LHCN-M2 (cell line): Measurements from ENCODE around the gene INTS7. TPM values are rescaled to one million over a fixed set of nuclear protein-coding genes. Genes with fewer than 3 reads are reported as not detected.
A peak's percentile ranks its signal among the peaks of the same experiment; 100 is the strongest.
"Not testable (repeated sequence)": the region's sequence is repeated elsewhere in the genome, so short reads cannot be mapped to it uniquely, and the experiment has no call there.

Source experiments
- DNase-seq: peaks from one replicate; pipeline ENCODE4 v3.0.0-alpha.2; 2012; ENCODE audit warnings: low read depth
- total RNA-seq: library from RNA; depleted of rRNA; stranded (reverse); fragments of >200 nt; gene quantifications from 2 replicates; pipeline ENCODE4 v1.2.3, GENCODE V29; 2014

INTS7 gene
- total RNA-seq, 1 experiment from 2014 or later = 17.7 TPM

DNA sequence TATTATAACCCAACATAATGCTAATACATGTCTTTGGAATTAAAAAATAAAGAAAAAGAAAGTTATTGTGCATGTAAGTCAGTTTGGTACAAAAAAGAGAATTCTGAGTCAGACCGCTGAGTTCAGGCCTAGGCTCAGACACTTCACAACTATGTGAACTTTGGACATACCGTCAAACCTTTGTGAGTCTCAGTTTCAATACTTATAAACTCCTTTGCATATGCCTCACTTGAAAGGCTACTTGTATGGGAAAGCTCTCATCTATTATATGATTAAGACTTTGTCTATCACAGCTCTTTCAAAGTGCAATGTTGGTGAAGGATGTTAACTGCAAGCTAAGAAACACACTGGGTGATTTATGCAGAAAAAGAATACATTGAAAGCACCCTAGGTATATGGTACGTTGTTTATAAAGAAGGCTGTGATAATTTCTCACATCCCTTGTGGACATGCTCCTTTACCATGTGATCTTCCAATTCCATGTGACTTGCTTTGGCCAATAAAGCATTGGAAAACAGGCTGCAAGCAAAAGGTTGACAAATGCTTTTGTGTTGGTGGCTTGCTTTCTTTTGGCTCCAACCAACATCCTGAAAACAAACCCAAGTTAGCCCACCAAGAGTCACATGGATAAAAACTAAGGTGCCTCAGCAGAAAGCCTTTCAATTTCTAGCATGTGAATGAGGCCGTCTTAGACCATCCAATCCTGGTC, 49.6 kb downstream of the INTS7 start:
- no peak for DNase-seq

DNA sequence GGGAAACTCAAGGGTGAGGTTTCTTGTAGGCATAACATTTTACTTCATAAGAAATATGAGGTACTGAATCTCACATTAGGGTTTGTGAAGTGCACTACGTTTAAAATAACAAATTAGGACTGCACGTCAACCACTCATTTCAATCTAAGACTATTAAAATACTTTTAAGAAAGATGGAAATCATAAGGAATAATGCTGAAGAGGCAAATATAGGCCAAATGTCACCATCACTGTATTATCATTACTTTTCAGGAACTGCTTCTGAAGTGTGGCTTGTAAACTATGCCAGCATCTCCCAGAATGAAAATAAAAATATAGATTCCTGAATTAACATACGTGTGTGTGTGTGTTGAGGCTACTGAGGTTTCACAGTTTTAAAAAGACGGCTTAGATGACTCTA, 56.8 kb downstream of the INTS7 start:
- no peak for DNase-seq

DNA sequence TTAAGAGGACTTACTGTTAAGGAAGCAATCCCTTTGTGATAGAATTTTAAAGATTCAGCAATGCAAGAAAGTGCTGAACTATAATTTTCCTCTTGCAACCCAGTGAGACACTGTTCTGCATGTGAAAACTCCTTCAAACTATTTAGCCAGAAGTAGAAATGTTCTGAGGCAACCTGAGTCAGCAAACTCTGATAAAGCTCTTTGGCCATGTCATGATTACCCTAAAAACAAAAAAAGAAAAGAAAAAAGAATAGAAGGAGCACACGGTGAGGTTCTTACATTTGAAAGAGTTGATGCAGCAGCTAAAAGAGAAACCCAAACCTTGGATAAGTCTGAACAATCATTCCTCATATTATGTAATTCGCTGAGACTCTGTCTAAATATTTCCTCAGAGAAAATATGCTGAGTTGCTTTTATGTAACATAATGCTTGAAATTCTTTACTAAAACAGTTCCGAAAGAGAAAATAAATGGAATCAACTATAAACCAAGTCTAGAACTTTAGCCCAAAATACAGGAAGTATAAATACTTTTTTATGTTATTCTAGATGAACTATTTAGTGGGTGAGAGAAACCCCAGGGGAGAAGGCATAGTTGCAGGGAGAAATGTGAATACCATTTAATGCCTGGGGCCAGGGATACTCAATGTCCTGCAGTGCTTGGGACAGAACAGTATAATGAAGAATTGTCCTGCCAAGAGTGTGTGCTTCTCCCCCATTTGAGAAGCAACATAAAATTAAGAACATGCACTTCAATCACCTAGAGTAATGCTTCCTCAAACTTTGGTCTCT, 60.0 kb downstream of the INTS7 start:
- DNase-seq = no peak

DNA sequence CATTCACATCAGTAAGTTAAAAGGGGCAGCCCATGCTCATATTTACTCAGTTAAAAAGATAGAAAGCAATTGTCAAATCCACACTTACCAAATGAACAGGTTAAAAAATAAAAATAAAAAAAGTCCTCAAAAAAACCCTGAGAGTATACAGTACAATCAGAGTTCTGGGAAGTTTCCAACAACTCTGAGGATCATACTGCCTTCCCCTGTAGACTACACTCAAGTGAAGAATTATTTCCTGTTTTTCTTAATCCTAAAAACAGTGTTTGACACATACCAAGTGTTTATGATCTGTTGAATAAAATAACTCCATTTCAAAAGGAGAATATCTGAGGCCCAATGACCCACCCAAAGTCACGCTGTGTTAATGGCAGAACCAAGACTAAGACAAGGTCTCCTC, 61.8 kb downstream of the INTS7 start:
- DNase-seq = no peak

DNA sequence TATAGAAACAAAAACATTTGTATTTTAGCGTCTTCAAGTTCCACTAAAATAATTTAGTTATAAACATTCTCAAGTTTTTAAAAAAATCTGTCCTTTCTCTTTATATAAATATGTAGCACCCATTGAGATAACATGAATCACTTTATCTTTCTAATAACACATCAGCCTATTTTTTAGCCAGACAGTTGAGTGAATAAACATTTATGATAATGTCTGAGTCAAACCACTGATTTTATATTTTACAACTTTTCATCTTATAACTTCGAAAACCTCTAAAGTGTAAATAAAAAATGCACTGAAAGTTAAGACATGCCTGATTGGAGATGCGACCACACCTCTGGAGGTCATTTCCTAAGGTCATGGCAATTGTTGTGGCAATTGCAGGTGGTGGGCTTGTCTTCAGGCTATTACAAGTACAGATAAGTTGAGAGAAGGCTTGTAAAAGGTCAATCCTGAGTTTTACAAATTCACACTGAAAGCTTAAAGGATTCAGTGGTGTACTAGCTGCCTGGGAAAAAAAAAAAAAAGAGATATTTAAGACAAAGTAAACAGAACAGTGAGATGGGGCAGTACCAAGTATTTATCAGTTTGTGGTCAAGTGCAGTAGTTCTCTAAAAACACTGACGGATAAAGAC, 67.0 kb downstream of the INTS7 start:
- DNase-seq = no peak

DNA sequence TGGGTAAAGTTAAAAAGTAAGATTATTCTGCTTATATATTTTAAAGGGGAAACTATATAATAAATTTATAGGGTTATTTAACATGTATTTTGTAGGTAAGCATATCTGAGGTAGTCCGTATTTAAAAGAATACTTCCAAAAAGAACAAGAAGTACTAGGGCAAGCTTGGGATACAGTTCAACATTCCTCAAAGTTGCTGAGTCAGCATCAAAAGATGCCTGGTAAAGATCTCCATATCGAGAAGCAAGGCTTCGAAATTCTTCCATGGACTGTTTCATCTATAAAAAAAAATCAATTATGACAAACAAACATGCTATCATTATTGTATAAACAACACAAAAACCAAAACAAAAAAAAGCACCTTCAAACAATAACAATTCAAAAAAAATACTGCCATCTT, 67.7 kb downstream of the INTS7 start:
- DNase-seq = no peak

DNA sequence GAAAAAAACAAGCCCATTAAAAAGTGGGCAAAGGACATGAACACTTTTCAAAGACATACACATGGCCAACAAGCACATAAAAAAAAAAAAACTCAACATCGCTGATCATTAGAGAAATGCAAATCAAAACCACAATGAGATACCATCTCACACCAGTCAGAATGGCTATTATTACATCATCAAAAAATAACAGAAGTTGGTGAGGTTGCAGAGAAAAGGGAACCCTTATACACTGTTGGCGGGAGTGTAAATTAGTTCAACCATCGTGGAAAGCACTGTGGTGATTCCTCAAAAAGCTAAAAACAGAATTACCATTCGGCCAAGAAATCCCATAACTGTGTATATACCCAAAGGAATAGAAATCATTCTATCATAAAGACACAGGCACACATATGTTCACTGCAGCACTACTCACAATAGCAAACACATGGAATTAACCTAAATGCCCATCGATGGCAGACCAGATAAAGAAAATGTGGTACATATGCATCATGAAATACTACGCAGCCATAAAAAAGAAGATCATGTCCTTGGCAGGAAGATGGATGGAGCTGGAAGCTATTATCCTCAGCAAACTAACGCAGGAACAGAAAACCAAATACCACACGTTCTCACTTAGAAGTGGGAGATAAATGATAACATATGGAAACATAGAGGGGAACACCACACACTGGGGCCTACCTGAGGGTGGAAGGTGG, 70.1 kb downstream of the INTS7 start:
- no peak for DNase-seq

DNA sequence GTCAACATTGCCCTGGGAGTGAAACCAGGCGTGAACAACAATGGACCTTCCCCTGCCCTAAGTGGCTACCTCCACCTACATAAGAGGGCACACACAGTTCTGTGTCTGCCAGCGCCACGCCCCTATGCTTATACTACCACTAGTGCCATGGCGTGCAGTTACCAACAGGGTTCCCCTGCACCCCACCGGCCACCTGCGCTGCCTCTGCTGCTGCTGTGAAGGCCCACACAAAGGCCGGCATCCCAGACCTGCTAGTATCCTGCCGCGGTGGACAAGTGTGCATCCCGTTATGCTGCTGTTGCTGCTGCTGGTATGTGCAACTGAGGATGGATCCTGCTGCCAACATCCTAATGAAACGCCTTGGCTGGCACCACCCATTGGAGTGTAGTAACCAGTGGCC, 75.7 kb downstream of the INTS7 start:
- no peak for DNase-seq

DNA sequence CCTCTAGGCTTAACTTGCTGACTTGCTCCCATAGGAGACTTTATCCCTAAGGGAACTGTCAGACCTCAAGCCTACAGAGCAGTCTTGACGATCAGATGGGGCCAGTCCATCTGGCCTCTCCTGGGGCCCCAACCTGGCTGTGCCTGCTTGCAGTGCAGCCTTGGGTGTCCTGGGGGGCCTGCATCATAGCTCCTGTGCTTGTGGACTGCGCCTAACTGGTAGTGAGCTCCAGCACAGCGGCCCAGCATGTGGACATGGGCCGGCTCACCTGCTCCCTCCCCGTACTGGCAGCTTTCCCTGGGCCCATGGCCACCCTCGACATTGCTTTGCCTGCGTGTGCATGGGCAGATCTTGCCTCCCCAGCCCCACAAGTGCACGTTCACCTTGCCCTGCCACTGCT, 76.1 kb downstream of the INTS7 start:
- no peak for DNase-seq

DNA sequence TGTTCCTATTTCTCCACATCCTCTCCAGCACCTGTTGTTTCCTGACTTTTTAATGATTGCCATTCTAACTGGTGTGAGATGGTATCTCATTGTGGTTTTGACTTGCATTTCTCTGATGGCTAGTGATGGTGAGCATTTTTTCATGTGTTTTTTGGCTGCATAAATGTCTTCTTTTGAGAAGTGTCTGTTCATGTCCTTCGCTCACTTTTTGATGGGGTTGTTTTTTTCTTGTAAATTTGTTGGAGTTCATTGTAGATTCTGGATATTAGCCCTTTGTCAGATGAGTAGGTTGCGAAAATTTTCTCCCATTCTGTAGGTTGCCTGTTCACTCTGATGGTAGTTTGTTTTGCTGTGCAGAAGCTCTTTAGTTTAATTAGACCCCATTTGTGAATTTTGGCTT, 81.3 kb downstream of the INTS7 start:
- not testable (repeated sequence) for DNase-seq

DNA sequence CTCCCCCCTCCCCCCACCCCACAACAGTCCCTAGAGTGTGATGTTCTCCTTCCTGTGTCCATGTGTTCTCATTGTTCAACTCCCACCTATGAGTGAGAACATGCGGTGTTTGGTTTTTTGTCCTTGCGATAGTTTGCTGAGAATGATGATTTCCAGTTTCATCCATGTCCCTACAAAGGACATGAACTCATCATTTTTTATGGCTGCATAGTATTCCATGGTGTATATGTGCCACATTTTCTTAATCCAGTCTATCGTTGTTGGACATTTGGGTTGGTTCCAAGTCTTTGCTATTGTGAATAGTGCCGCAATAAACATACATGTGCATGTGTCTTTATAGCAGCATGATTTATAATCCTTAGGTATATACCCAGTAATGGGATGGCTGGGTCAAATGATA, 81.8 kb downstream of the INTS7 start:
- not testable (repeated sequence) for DNase-seq

DNA sequence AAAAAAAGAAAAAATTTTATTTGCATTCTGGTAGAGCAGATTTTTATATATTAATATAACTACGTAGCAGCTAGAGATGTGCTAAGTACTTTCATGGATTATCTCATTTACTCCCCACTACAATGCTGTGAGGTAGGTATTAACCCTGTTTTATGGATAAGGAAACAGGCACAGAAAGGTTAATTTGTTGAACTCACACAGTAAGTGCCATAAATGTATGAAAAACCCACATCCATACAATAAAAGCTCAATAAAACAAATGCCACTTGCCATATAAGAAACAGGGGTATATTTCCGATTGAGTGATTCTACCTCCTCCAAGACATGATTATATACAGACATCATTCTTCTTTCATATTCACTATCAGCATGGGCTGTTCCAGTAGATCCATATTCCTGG, 83.1 kb downstream of the INTS7 start:
- no peak for DNase-seq

DNA sequence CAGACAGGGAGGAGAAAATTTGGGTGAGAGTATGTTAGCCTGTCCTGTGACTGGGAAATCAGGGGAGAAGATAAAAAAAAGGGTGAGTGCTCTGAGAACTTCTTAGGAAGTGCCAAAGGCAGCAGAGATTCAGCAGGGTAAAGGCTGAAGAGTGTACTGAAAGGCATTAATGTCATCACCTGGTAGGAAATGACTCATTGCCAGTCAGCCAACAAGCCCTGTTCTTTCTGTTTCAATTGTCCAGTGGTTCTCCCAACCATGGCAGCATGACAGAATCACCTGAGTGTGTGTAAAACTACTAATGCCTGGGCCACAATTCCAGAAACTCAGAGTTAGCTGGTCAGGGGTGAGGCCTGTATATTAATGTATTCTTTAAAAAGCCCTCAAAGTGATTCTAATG, 83.5 kb downstream of the INTS7 start:
- DNase-seq = peak; percentile 53

DNA sequence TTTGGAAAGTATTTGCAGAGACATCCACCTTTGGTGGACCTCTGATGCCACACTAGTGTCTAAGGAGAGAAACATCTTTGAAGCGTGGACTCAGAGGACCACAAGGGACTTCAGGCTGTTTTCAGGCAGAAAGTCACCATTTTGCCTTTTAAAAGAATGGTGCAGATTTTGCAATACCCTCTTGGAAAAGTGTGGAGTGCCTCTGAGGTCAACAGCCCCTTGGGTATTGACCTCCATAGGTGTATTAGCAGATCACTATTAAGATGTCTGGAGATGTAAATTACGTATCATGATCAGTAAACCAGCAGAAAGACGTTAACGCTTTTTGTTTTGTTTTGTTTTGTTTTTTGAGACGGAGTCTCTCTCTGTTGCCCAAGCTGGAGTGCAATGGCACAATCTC, 87.0 kb downstream of the INTS7 start:
- no peak for DNase-seq

DNA sequence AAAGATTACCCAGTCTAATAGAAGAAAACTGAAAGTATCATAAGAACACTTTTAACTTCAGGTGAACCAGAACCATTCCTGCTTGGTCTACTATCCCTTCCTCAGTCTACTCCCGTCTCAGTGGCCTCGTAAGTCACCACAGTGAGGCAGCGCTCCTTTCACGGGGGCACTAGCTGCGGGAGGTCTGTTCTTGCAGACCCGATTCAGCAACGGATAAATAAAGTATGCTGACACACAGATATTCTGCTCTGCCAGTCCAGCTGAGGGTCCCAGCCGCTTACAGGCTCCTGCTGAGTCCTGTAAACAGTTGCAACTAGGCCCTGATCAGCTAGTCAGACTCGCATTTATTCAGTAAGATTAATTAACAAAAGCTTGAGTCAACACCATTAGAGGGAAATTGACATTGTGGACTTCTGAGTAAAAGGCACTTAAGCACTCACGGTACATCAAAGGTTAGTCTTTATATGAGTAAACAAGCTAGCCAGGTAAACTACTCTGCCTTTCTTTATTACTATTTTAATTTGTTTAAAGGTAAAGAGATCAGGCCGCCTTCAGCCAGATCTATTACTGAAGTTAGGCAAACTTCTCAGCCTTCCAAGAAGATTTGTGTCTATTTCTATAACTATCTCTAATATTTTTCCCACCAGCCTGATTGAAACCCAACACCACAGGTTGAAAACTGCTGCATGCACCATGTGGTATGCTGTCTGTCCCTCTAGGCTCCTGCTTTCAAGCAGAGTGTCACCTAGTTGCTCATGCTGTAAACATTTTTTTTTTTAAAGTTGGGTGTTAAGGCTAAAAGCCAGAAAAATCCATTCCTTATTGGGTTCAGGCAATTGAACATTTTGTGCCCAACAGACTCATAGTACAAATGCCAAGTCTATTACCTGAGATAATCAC, 87.7 kb downstream of the INTS7 start:
- no peak for DNase-seq

DNA sequence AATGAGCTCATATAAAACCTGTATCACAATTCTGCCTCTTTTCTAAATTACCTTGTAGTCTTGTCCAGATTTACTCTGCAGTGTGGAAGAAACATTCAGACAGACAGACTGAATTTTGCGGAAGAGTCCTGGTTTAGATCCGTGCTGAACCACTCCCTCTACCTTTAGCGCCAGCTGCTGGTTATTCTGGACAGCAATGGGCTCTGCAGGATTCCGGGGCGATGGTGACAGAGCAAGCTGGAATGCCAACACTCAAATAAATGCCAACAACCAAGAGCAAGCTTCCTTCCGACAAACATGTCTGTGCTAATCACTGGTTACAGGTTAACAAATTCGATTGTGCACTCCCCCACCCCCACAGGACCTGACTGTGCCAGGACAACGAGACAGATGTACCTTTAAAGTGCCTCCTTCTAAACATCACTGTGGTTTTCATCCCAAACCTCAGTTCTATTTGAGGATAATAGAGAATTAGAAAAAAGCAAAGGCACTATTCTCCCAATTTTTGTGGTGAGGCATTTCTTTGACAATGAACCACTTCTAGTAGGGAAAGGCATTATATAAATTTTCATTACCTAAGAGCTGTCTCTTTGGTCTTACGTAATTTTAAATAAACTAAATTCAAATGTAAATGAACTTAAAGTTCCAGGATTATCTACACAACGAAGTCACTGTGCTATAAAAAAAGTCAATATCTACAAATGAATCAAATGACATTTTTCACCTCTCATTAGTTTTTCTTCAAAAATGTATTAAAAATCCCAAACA, 90.4 kb downstream of the INTS7 start:
- DNase-seq = peak; percentile 73

DNA sequence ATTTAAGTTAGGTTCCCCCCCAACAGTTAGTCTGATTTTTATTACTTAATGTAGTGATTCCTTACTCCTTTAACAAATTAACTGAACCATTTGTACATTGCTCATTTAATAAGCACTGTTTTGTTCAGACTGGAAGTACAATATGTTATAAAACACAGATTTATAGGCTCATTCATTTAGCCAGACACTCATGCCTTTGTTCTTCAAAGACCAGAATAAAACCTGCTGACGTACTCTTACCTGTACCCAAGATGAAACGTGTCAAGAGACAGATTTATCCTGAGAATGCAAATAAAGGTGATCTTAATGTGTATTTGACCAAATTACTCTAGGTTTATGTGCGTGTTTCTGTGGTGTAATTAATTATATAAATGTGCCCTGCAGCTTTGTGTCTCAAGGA, 92.8 kb downstream of the INTS7 start:
- DNase-seq = no peak

DNA sequence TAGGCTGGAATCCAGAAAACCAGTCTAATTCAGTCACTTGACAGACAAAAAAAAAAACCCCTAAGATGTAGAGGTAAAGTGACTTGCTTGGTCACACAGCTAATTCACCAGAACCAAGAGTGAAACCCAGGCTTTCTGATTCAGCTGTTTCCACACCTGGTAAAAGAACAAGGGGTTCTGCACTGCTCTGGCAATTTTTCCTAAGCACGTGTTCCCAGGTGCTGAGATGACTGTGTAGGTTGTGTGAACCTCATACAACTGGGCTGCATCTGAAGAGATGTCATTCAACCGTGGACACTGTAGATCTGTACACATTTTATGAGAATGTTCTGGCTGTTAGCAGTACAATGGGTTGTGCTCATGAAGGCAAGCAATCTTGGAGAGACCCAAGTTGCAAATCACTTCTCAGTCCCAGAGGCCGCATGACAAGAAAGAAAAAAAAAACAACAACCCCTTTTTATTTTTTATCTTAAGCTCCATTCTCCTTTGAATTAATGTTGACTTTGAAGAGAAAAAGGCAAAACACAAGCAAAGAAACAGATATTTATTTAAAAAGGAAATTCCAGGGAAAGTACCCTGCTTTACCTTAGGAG, 95.4 kb downstream of the INTS7 start:
- no peak for DNase-seq

DNA sequence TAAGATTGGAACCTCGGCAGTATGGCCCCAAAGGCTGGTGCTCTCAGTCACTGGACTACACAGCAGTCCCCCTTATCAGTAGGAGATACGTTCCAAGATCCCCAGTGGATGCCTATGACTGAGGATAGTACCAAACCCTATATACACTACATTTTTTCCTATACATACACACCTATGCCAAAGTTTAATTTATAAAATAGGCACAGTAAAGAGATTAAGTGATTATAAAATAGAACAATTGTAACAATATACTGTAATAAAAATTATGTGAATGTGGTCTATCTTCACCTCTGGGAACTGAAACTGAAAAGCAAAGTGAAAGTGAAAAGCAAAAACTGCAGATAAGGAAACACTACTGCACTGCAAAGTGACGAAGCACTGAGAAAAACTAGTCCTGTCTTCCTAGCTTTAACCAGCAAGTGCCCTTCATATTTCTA, 96.8 kb downstream of the INTS7 start:
- DNase-seq = no peak

DNA sequence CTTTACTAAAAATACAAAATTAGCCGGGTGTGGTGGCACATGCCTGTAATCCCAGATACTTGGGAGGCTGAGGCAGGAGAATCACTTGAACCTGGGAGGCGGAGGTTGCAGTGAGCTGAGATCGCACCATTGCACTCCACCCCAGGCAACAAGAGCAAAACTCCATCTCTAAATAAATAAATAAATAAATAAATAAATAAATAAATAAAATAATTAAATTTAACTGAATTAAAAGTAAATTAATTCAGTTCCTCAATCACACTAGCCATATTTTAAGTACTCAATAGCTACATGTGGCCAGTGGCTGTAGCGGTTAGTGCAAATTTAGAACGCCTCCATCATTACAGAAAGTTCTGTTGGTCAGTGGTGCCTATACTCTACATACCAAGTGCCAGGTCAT, 97.9 kb downstream of the INTS7 start:
- not testable (repeated sequence) for DNase-seq
